ENCODE measurements around the gene HTRA3.

The HTRA3 gene

DNA sequence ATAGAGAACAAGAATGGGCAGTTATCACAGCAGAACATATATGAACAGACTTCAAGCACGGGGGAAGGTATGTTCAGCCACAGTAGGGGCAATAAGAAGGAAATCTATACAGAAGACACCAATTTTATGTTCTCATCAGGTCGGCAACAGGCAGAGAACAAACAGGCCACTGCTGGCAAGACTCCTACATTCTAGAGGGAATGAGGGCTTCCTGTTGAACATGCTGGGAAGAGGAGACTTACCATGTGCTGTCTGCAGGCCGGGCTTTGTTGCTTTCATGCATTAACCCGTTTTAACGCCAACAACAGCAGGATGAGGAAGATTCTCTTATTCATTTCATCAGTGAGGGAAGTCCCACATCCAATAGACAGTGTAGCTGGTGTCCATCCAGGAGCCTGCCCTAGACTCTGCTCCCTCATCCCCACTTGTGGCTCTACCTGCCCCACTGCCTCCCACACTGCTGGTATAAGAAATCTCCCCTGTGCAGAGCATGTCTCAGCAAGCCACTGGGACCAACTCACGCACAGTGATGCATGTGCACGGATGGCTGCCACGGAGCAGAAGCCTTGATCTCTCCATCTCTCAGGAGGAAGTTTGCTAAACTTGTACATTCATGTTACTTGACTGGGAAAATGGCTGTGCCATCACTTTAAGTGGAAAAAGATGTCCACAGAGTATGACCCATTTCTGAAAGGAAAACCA is 86.5 kb downstream of the HTRA3 start:
- no peak for DNase-seq (ENCODE audit: low read depth in 2 of 2)

All from stimulated activated CD4-positive, alpha-beta T cell treated with anti-CD3 and anti-CD28 coated beads, Interleukin-1b, Interleukin-23, amount 100 ng/mL, for 4 hours (primary cell).